Measurements from ENCODE around the gene RPL22.

RPL22 gene

GRCh38 chr1:6241107-6241886 is 41.9 kb upstream of the RPL22 start:
- no peak for TF ChIP-seq CTCF (IDR thresholded peaks at IDR 0.05; ENCODE audit: extremely low read depth, insufficient read depth, missing control alignments)
- in situ Hi-C loops (cut with MboI; ENCODE audit: low pct_unique_long_range_greater_than_20kb, low sequenced_read_pairs, unreplicated experiment): loop anchor here (10.0 kb wide), 2 partner anchors 104 to 164 kb away; no protein-coding TSS in a partner anchor

GRCh38 chr1:6239950-6240768 is 40.8 kb upstream of the RPL22 start:
- no peak for DNase-seq (ENCODE audit: low spot score)
- TF ChIP-seq CTCF (IDR thresholded peaks at IDR 0.05; ENCODE audit: extremely low read depth, insufficient read depth, missing control alignments): no peak
- in situ Hi-C loops (cut with MboI; ENCODE audit: low pct_unique_long_range_greater_than_20kb, low sequenced_read_pairs, unreplicated experiment): loop anchor here (10.0 kb wide), 2 partner anchors 105 to 165 kb away; no protein-coding TSS in a partner anchor

More at GRCh38 chr1:6241107-6241886, 41.9 kb upstream of the RPL22 start:
- no peak for DNase-seq (ENCODE audit: low spot score)

GRCh38 chr1:6239213-6239752 is 39.9 kb upstream of the RPL22 start:
- no peak for TF ChIP-seq CTCF (IDR thresholded peaks at IDR 0.05; ENCODE audit: extremely low read depth, insufficient read depth, missing control alignments)
- no peak for DNase-seq (ENCODE audit: low spot score)
- in situ Hi-C loops (cut with MboI; ENCODE audit: low pct_unique_long_range_greater_than_20kb, low sequenced_read_pairs, unreplicated experiment): no loop called here

GRCh38 chr1:6237093-6237492 is 37.7 kb upstream of the RPL22 start:
- no peak for TF ChIP-seq CTCF (IDR thresholded peaks at IDR 0.05; ENCODE audit: extremely low read depth, insufficient read depth, missing control alignments)
- in situ Hi-C loops (cut with MboI; ENCODE audit: low pct_unique_long_range_greater_than_20kb, low sequenced_read_pairs, unreplicated experiment): no loop called here
- no peak for DNase-seq (ENCODE audit: low spot score)

GRCh38 chr1:6235296-6235677 is 35.9 kb upstream of the RPL22 start:
- TF ChIP-seq CTCF (IDR thresholded peaks at IDR 0.05; ENCODE audit: extremely low read depth, insufficient read depth, missing control alignments): no peak
- in situ Hi-C loops (cut with MboI; ENCODE audit: low pct_unique_long_range_greater_than_20kb, low sequenced_read_pairs, unreplicated experiment): no loop called here
- DNase-seq (ENCODE audit: low spot score): no peak

- DNase-seq (ENCODE audit: low spot score): no peak
- TF ChIP-seq CTCF (IDR thresholded peaks at IDR 0.05; ENCODE audit: extremely low read depth, insufficient read depth, missing control alignments): no peak
- in situ Hi-C loops (cut with MboI; ENCODE audit: low pct_unique_long_range_greater_than_20kb, low sequenced_read_pairs, unreplicated experiment): no loop called here
Measured at GRCh38 chr1:6234502-6235295, 35.3 kb upstream of the RPL22 start.

Measured in GM13977 (cell line).